DND-41 (cell line): ENCODE results near the gene EPHA8.

Experiments used
- ATAC-seq: fragments of 200-7000 bp; cut with Tn5 transposase; 3 replicates; pipeline ENCODE4 v1.9.1; 2021; ENCODE audit warnings: low read depth; ENCODE audit not compliant: insufficient read depth
- DNase-seq: peaks from one replicate; pipeline ENCODE4 v3.0.0-alpha.2; 2020
- H2AFZ ChIP-seq: 2 replicates; pipeline ENCODE4 v1.6.0; 2012; ENCODE audit warnings: low read depth, low read length
- H3K27ac ChIP-seq: 2 replicates; pipeline ENCODE4 v1.5.1; 2012; ENCODE audit warnings: low read length, inconsistent platforms
- H3K27me3 ChIP-seq: fragments of 200-600 bp; sonication (generic); 2 replicates; pipeline ENCODE4 v1.6.0; 2012; ENCODE audit warnings: low read length, mild to moderate bottlenecking, inconsistent platforms; ENCODE audit not compliant: insufficient read depth, poor library complexity
- H3K36me3 ChIP-seq: 2 replicates; pipeline ENCODE4 v1.5.1; 2012; ENCODE audit warnings: low read length, inconsistent platforms; ENCODE audit not compliant: insufficient read depth
- H3K4me1 ChIP-seq: 2 replicates; pipeline ENCODE4 v1.5.1; 2012; ENCODE audit warnings: mild to moderate bottlenecking, low read length; ENCODE audit not compliant: insufficient read depth
- H3K4me2 ChIP-seq: 2 replicates; pipeline ENCODE4 v1.6.0; 2012; ENCODE audit warnings: mild to moderate bottlenecking, moderate library complexity, low read length, inconsistent platforms; ENCODE audit not compliant: insufficient read depth
- H3K4me3 ChIP-seq, 2 experiments: fragments of 200-600 bp in 1 of 2; shearing (Covaris generic) in 1 of 2; 2 replicates each; pipeline ENCODE4 v1.5.1; 2012 to 2016; ENCODE audit warnings: inconsistent platforms in 2 of 2, low read length in 2 of 2, mild to moderate bottlenecking in 2 of 2, low read depth in 1 of 2, moderate library complexity in 1 of 2
- H3K79me2 ChIP-seq: 2 replicates; pipeline ENCODE4 v1.6.0; 2012; ENCODE audit warnings: low read length, inconsistent platforms; ENCODE audit not compliant: insufficient read depth
- H3K9ac ChIP-seq: 2 replicates; pipeline ENCODE4 v1.6.0; 2012; ENCODE audit warnings: low read depth, mild to moderate bottlenecking, inconsistent platforms, low read length, moderate library complexity
- H3K9me3 ChIP-seq: 2 replicates; pipeline ENCODE4 v1.5.1; 2012; ENCODE audit warnings: low read length, moderate library complexity, mild to moderate bottlenecking, inconsistent platforms; ENCODE audit not compliant: insufficient read depth, severe bottlenecking
- H4K20me1 ChIP-seq: 2 replicates; pipeline ENCODE4 v1.6.0; 2012; ENCODE audit warnings: low read length; ENCODE audit not compliant: insufficient read depth
- CTCF ChIP-seq: IDR thresholded peaks from 2 replicates; pipeline ENCODE4 v1.5.1; 2012; ENCODE audit warnings: borderline replicate concordance, low read length, moderate library complexity, mild to moderate bottlenecking; ENCODE audit not compliant: poor library complexity, severe bottlenecking; ENCODE audit errors: extremely low read depth
- EZH2 ChIP-seq: IDR thresholded peaks from 3 replicates; pipeline ENCODE4 v1.6.1; 2012; ENCODE audit warnings: borderline replicate concordance, low read depth, mild to moderate bottlenecking, moderate library complexity, low read length, inconsistent platforms; ENCODE audit not compliant: severe bottlenecking

The EPHA8 gene

GRCh38 chr1:22616571-22616970 lies 53.3 kb downstream of the EPHA8 start:
- Histone ChIP-seq H3K9ac (no peak overlapping the region), H3K27ac (no peak overlapping the region), H2AFZ (no peak overlapping the region), H3K4me1 (no peaks in the 10 kb centered on the region), H3K9me3 (no peaks in the 10 kb centered on the region), H3K4me3 (no peak overlapping the region), H3K4me2 (no peak overlapping the region), H4K20me1 (peaks cover 24% of the 10 kb centered on the region), H3K36me3 (no peaks in the 10 kb centered on the region), H3K79me2 (no peaks in the 10 kb centered on the region), H3K27me3 (no peaks in the 10 kb centered on the region)
- ATAC-seq, result no peak
- DNase-seq, result no peak
- TF ChIP-seq EZH2 (no peak), CTCF (no peak)

GRCh38 chr1:22618056-22618455 lies 54.8 kb downstream of the EPHA8 start:
- no peak for ATAC-seq
- peaks cover 19% of the 10 kb centered on the region for H4K20me1 ChIP-seq
- no peak overlapping the region for H2AFZ ChIP-seq
- no peak overlapping the region for H3K9ac ChIP-seq
- no peaks in the 10 kb centered on the region for H3K9me3 ChIP-seq
- no peak overlapping the region for H3K4me3 ChIP-seq
- no peak for DNase-seq
- no peaks in the 10 kb centered on the region for H3K79me2 ChIP-seq
- H3K36me3 ChIP-seq, result no peaks in the 10 kb centered on the region
- TF ChIP-seq CTCF (no peak), EZH2 (no peak)
- H3K4me1 ChIP-seq, result no peaks in the 10 kb centered on the region
- H3K27me3 ChIP-seq, result no peaks in the 10 kb centered on the region
- H3K27ac ChIP-seq, result no peak overlapping the region
- H3K4me2 ChIP-seq, result no peak overlapping the region

GRCh38 chr1:22619252-22619651 lies 56.0 kb downstream of the EPHA8 start:
- TF ChIP-seq CTCF (no peak), EZH2 (no peak)
- H3K4me3 ChIP-seq, result no peak overlapping the region
- no peak overlapping the region for H3K9ac ChIP-seq
- no peaks in the 10 kb centered on the region for H3K36me3 ChIP-seq
- H3K27ac ChIP-seq, result no peak overlapping the region
- DNase-seq, result no peak
- no peaks in the 10 kb centered on the region for H3K27me3 ChIP-seq
- H3K4me1 ChIP-seq, result no peaks in the 10 kb centered on the region
- peaks cover 14% of the 10 kb centered on the region for H4K20me1 ChIP-seq
- no peaks in the 10 kb centered on the region for H3K79me2 ChIP-seq
- no peaks in the 10 kb centered on the region for H3K9me3 ChIP-seq
- H2AFZ ChIP-seq, result no peak overlapping the region
- ATAC-seq, result no peak
- H3K4me2 ChIP-seq, result no peak overlapping the region

- Histone ChIP-seq H4K20me1 (peaks cover 11% of the 10 kb centered on the region; the same call in 1 of the 2 replicates), H3K9ac (no peak overlapping the region), H3K4me2 (no peak overlapping the region), H2AFZ (no peak overlapping the region), H3K27me3 (no peaks in the 10 kb centered on the region), H3K27ac (no peak overlapping the region), H3K9me3 (no peaks in the 10 kb centered on the region), H3K79me2 (no peaks in the 10 kb centered on the region), H3K4me3 (no peak overlapping the region), H3K4me1 (no peaks in the 10 kb centered on the region), H3K36me3 (no peaks in the 10 kb centered on the region)
- ATAC-seq, result no peak
- TF ChIP-seq CTCF (no peak), EZH2 (no peak)
- DNase-seq, result no peak
Measured at GRCh38 chr1:22619798-22620197, 56.5 kb downstream of the EPHA8 start.
